Purkinje cell (primary cell): ENCODE measurements around the gene TAF11L3. TPM values are rescaled to one million over a fixed set of nuclear protein-coding genes. Genes with fewer than 3 reads are reported as not detected.

ENCODE experiments used
- polyA plus RNA-seq: library from polyadenylated mRNA; unstranded; fragments of >200 nt; fragmentation: Nextera tagmentation; gene quantifications from 2 replicates; pipeline ENCODE4 v1.2.1, GENCODE V29; 2014

TAF11L3 gene
- polyA plus RNA-seq, result not detected in 2 replicates

GRCh38 chr5:17518067-17518466, at the start of gene TAF11L3:
Gene TAF11L3 (plus strand): TSS chr5:17518367.

GRCh38 chr5:17497931-17498330, 20.2 kb upstream of the TAF11L3 start, which contains the start of gene TAF11L2:
Gene TAF11L2 (plus strand): TSS chr5:17498231.

GRCh38 chr5:17521501-17521900, 3.3 kb downstream of the TAF11L3 start, which contains the start of gene TAF11L4:
Gene TAF11L4 (plus strand): TSS chr5:17521801.

GRCh38 chr5:17524935-17525334, 6.8 kb downstream of the TAF11L3 start, which contains the start of gene TAF11L5:
Gene TAF11L5 (plus strand): TSS chr5:17525235.

GRCh38 chr5:17528369-17528768, 10.2 kb downstream of the TAF11L3 start, which contains the start of gene TAF11L6:
Gene TAF11L6 (plus strand): TSS chr5:17528669.

Other genes starting within 250 kb of the TAF11L3 start
- gene TAF11L2, start 20.1 kb upstream of the TAF11L3 start, polyA plus RNA-seq, result not detected in 2 replicates
- not detected in 2 replicates for gene TAF11L4, start 3.4 kb downstream of the TAF11L3 start, polyA plus RNA-seq
- gene TAF11L5, start 6.9 kb downstream of the TAF11L3 start, polyA plus RNA-seq, result not detected in 2 replicates
- not detected in 2 replicates for gene TAF11L6, start 10.3 kb downstream of the TAF11L3 start, polyA plus RNA-seq
- gene TAF11L7, start 67.4 kb downstream of the TAF11L3 start, polyA plus RNA-seq, result not detected in 2 replicates
- not detected in 2 replicates for gene TAF11L8, start 72.6 kb downstream of the TAF11L3 start, polyA plus RNA-seq
- not detected in 2 replicates for gene TAF11L9, start 76.0 kb downstream of the TAF11L3 start, polyA plus RNA-seq
- not detected in 2 replicates for gene TAF11L10, start 79.5 kb downstream of the TAF11L3 start, polyA plus RNA-seq
- not detected in 2 replicates for gene TAF11L11, start 85.8 kb downstream of the TAF11L3 start, polyA plus RNA-seq
- not detected in 2 replicates for gene TAF11L12, start 92.0 kb downstream of the TAF11L3 start, polyA plus RNA-seq
- gene TAF11L13, start 113.7 kb downstream of the TAF11L3 start, polyA plus RNA-seq, result not detected in 2 replicates
- not detected in 2 replicates for gene TAF11L14, start 116.1 kb downstream of the TAF11L3 start, polyA plus RNA-seq